Dermis microvascular lymphatic vessel endothelial cell (primary cell): ENCODE data around the gene RANBP9. TPM values are rescaled to one million over a fixed set of nuclear protein-coding genes. Genes with fewer than 3 reads are reported as not detected.

Source experiments
- DNase-seq, 2 donors: peaks; one replicate each; pipeline versions ENCODE4 v3.0.0 to v3.0.0-alpha.2; 2010; ENCODE audit warnings: low read depth in 2 of 2
- total RNA-seq: library from RNA; depleted of rRNA; stranded (reverse); fragments of >200 nt; gene quantifications from 2 replicates; pipeline ENCODE4 v1.2.1, GENCODE V29; 2014

Gene RANBP9
- 20.4 and 25.9 TPM in 2 replicates for total RNA-seq

DNA sequence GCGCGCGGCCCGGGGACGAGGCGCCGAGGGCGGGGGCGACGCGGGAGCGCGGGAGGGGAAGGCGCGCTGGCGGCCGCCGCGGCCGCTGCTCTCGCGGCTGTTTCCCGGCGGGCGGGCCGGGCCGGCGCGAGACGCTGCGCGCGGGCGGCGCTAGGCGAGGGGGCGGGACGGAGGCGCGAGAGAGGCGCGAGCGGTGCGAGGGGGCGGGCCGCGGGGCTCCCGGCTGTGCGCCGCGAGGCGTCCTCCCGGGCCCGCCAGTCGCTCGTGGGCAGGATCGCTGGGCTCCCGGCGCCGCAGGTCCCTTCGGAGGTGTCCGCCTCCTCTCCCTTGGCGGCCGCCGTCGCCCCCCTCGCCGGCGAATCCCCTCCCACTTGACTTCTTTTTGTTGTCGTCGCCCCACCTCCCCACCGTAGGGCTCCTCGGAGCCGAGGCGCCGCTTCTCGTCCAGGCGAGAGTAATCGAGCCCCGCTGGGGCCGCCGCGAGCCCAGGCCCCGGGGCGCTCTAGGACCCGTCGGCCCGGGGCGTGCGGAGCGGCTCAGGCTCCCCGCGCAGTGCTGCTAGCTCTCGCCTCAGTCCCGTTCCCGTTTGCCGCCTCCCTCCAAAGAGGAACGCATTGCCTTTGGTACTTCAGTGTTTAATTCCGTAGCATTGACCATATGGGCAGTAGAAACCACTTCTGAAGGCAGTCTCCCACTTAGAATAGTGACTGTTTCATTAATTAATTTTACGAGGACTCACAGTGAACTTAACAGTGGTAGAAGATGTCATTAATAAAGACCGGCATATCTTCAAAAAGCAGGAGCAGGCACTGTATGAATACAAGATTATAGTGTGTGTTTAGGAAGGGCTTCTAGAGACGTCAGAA lies at the start of gene RANBP9:
TSS of gene RANBP9 (minus strand) at position 103 of the 866 bp plus-strand sequence. CDS start 330 bp downstream, outside the sequence.
- DNase-seq, result peak; percentile 50 to 89

- DNase-seq, result peak in 1 of 2 donors; percentile 92
These were observed 49.0 kb upstream of the RANBP9 start for GRCh38 chr6:13760307-13761304.

GRCh38 chr6:13759025-13759424 lies 47.4 kb upstream of the RANBP9 start:
- no peak for DNase-seq

DNA sequence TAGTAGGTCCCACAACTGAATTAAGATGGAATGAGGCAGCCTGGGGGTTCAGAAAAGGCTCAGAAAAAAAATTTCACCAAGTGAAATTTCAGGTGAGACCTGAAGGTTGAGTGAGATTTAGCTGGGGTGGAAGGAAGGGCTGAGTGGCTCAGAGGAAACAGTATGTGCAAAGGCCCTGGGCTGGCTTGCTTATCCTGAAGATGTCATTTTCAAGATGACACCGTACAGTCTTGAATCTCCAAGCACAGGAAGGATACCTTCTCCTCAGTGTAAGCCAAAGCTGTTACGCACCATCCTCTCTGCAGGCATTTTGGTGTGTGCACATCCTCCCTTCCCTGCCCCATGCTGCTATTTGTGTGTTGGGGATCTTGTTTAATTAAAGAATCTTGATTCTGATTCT lies 43.0 kb upstream of the RANBP9 start:
- no peak for DNase-seq

DNA sequence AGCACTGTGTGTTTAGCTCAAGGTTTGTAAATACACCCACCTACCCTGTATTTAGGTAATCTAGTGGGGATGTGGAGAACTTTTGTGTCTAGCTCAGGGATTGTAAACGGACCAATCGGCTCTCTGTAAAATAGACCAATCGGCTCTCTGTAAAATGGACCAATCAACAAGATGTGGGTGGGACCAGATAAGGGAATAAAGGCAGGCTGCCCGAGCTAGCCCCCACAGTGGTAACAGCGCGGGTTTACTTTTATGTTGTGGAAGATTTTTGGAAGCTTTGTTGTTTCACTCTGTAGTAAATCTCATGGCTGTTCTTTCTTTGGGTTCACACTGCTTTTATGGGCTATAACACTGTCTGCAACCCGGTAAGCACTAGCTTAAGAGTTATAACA lies 32.1 kb upstream of the RANBP9 start:
- DNase-seq, result no peak

- no peak for DNase-seq
These were observed 31.5 kb upstream of the RANBP9 start for GRCh38 chr6:13742961-13743735.

DNA sequence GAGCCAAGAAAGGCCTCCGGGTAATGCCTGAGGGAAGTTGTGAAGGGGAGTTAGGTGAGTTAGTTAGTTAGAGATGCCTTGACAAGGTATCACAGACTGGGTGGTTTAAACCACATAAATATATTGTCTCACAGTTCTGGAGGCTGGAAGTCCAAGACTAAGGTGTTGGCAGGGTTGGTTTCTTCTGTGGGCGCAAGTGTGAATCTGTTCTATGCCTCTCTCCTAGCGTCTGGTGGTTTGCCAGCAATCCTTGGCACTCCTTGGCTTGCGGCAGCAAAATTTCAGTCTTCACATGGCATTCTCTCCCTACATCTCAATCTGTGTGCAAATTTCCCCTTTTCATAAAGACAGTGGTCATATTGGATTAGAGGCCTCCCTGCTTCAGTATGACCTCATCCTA lies 29.7 kb upstream of the RANBP9 start:
- no peak for DNase-seq

DNA sequence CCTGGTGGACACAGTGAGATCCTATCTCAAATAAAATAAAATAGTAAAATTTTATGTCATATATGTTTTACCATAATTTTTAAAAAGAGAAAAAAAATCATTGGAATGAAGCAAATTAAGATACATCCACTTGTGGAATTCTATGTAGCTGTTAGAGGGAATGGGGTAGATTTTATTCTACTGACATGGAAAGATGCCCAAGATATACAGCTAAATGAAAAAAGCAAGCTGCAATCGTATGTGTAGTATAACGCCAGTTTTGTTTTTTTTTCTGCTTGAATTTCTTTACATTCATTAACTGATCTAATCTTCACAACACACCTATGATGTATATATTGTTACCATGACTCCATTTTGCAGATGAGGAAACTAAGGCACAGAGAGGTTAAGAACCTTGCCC lies 23.4 kb upstream of the RANBP9 start:
- DNase-seq, result no peak

GRCh38 chr6:13733178-13733887 lies 21.7 kb upstream of the RANBP9 start:
- peak in 1 of 2 donors; percentile 53 for DNase-seq

- no peak for DNase-seq
These were observed 19.1 kb upstream of the RANBP9 start for GRCh38 chr6:13730704-13731103.

- no peak for DNase-seq
These were observed 18.3 kb upstream of the RANBP9 start for GRCh38 chr6:13729891-13730290.

DNA sequence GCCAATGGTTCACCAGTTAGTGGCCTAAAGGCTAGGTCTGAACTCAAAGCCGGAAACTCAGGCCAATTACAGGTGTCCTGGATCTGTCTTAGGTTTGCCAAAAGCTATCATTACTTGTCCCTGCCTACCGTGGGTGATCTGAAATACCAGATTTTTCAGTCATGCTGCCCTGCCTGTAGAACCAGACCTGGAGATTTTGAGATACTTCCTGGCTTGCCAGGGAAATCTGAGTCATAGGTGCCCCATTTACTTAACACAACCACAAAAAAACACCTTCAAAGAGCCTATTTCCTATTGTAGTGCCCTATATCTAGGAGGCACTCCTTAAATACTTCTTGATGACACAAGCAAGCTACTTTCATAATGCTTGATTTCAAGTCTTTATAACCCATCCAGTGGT lies 13.9 kb upstream of the RANBP9 start:
- no peak for DNase-seq

DNA sequence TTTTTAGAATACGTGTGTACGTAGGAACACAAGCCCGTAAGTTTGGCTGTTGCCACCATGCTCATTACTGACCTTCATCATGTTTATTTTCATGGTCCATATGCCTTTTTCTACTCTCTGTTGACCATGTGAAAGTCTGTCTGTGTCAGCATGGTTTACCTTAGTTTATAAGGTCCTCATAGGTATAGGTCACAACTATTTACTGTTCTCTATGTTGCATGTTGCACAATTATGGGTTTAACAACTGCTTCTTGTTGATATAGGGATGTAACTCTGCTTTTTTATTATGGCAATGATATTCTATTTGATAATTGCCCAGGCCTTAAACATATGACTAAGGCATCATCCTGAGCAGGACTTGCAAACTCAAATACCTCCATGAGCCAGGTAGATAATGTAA lies 13.4 kb upstream of the RANBP9 start:
- no peak for DNase-seq

DNA sequence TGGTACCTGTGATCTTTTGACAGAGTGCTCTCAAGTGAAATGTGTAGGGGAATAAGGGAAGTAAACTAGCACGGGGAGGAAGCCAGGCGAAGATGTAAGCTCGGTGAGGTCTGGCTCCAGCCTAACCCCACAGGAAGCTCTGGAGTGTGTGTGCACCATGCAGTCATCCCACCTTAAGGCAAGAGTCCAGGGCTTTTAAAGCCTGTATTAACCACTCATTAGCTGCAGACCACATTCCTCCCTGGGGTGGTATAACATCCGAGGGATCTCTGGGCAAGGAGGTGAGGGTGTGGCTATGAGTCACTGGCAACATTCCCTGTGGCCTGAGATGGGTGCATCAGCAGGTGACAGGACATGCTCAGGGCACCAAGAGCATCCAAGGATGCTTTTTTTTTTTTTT lies 12.5 kb upstream of the RANBP9 start:
- no peak for DNase-seq

- DNase-seq, result no peak
These were observed 11.2 kb upstream of the RANBP9 start for GRCh38 chr6:13722880-13723279.

DNA sequence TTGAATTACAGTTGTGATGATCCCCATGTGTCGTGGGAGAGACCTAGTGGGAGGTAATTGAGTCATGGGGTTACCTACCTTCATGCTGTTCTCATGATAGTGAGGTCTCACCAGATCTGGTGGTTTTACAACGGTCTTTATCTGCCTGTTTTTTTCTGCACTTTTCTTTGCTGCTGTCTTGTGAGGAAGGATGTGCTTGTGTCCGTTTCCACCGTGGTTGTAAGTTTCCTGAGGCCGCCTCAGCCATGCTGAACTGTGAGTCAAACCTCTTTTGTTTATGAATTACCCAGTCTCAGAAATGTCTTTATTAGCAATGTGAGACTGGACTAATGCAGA lies 6.5 kb upstream of the RANBP9 start:
- no peak for DNase-seq

DNA sequence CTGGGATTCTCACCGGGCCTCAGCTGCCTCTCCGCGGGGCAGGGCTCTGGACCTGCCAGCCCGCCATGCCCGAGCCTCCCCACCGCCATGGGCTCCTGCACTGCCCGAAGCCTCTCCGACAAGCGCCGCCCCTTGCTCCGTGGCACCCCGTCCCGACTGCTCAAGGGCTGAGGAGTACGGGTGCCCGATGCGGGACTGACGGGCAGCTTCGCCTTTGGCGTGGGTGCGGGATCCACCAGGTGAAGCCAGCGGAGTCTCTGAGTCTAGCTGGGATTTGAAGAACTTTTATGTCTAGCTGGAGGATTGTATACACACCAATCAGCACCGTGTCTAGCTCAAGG lies 5.3 kb upstream of the RANBP9 start:
- no peak for DNase-seq

- DNase-seq, result no peak
These were observed 4.8 kb upstream of the RANBP9 start for GRCh38 chr6:13716225-13716954.

DNA sequence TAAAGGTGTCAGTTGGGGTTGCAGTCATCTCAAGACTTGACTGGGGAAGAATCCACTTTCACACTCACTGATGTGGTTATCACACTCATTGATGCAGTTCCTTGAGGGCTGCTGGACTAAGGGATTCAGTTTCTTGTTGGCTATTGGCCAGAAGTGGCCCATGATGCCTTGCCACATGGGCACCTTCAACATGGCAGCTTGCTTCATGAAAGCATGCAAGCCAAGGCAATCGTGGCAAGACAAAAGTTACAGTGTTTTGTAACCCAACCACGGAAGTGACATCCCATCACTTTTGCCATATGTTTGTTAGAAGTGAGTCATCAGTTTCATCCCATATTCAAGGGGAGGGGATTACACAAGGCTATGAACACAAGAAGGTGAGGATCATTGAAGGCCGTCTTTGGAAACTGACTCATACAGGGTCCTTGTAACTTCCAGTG lies 3.8 kb upstream of the RANBP9 start:
- no peak for DNase-seq

GRCh38 chr6:13712599-13712898 lies 914 bp upstream of the RANBP9 start:
- DNase-seq, result peak; percentile 76 to 79

GRCh38 chr6:13711324-13711732 lies 307 bp downstream of the RANBP9 start:
- DNase-seq, result no peak
